Neuronal stem cell (in vitro differentiated cells): ENCODE data around the gene SRP68.

Experiments used
- DNase-seq: peaks from one replicate; pipeline ENCODE4 v3.0.0-alpha.2; 2013; ENCODE audit warnings: low spot score
- H2AFZ ChIP-seq: one replicate; pipeline ENCODE4 v1.6.1; 2013; ENCODE audit warnings: mild to moderate bottlenecking, low read length, inconsistent platforms
- H2AK5ac ChIP-seq: 2 replicates; pipeline ENCODE4 v1.6.1; 2013; ENCODE audit warnings: low read depth, mild to moderate bottlenecking, inconsistent platforms, low read length, moderate library complexity, mixed read lengths
- H2BK120ac ChIP-seq: 2 replicates; pipeline ENCODE4 v1.6.1; 2013; ENCODE audit warnings: low read depth, mild to moderate bottlenecking, inconsistent platforms, low read length, moderate library complexity, mixed read lengths
- H2BK12ac ChIP-seq: one replicate; pipeline ENCODE4 v1.6.1; 2013; ENCODE audit warnings: low read length, inconsistent platforms
- H2BK15ac ChIP-seq: 2 replicates; pipeline ENCODE4 v1.6.1; 2013; ENCODE audit warnings: mild to moderate bottlenecking, low read length, inconsistent platforms, mixed read lengths
- H2BK5ac ChIP-seq: one replicate; pipeline ENCODE4 v1.6.1; 2013; ENCODE audit warnings: inconsistent platforms, mild to moderate bottlenecking, low read length, moderate library complexity
- H3K14ac ChIP-seq: one replicate; pipeline ENCODE4 v1.6.1; 2013; ENCODE audit warnings: low read length, inconsistent platforms
- H3K18ac ChIP-seq: 2 replicates; pipeline ENCODE4 v1.6.1; 2013; ENCODE audit warnings: low read length, inconsistent platforms
- H3K23ac ChIP-seq: 2 replicates; pipeline ENCODE4 v1.6.1; 2013; ENCODE audit warnings: low read depth, mild to moderate bottlenecking, mixed read lengths, low read length, inconsistent platforms; ENCODE audit not compliant: poor library complexity
- H3K27ac ChIP-seq: replicated peaks from 3 replicates; pipeline ENCODE4 v1.5.1; 2013; ENCODE audit warnings: low read length, inconsistent platforms
- H3K27me3 ChIP-seq, 3 experiments: 2 replicates each; pipeline ENCODE4 v1.6.1; 2013; ENCODE audit warnings: low read length in 3 of 3, mild to moderate bottlenecking in 2 of 3, inconsistent platforms in 1 of 3, low read depth in 1 of 3, mixed read lengths in 1 of 3, moderate library complexity in 1 of 3; ENCODE audit not compliant: control insufficient read depth in 3 of 3, insufficient read depth in 3 of 3
- H3K36me3 ChIP-seq, 2 donors: replicated peaks in 1 of 2; 2 replicates each; pipeline ENCODE4 v1.6.1; 2013; ENCODE audit warnings: low read length in 2 of 2; ENCODE audit not compliant: control insufficient read depth in 2 of 2, insufficient read depth in 2 of 2
- H3K4ac ChIP-seq: 2 replicates; pipeline ENCODE4 v1.6.1; 2013; ENCODE audit warnings: inconsistent platforms, mild to moderate bottlenecking, low read length, moderate library complexity
- H3K4me1 ChIP-seq, 2 donors: 1 replicate in 1 of 2; 2 replicates in 1 of 2; pipeline ENCODE4 v1.6.1; 2013; ENCODE audit warnings: low read length in 2 of 2, low read depth in 1 of 2; ENCODE audit not compliant: control insufficient read depth in 2 of 2, insufficient read depth in 1 of 2
- H3K4me2 ChIP-seq: one replicate; pipeline ENCODE4 v1.6.1; 2013; ENCODE audit warnings: mild to moderate bottlenecking, low read length, inconsistent platforms; ENCODE audit not compliant: insufficient read depth, poor library complexity, severe bottlenecking
- H3K4me3 ChIP-seq, 2 donors: 2 replicates each; pipeline ENCODE4 v1.5.1; 2013; ENCODE audit warnings: low read length in 2 of 2, mild to moderate bottlenecking in 2 of 2, inconsistent platforms in 1 of 2, moderate library complexity in 1 of 2
- H3K79me1 ChIP-seq: one replicate; pipeline ENCODE4 v1.6.1; 2013; ENCODE audit warnings: low read depth, mild to moderate bottlenecking, inconsistent platforms, low read length, moderate library complexity
- H3K9ac ChIP-seq: one replicate; pipeline ENCODE4 v1.6.1; 2013; ENCODE audit warnings: mild to moderate bottlenecking, low read depth, low read length, inconsistent platforms; ENCODE audit not compliant: poor library complexity
- H3K9me3 ChIP-seq, 2 donors: replicated peaks in 1 of 2; 2 replicates each; pipeline versions ENCODE3 to v1.6.1; 2013; ENCODE audit warnings: low read length in 2 of 2, mild to moderate bottlenecking in 2 of 2, inconsistent platforms in 1 of 2, low read depth in 1 of 2, mixed read lengths in 1 of 2, moderate library complexity in 1 of 2; ENCODE audit not compliant: control insufficient read depth in 2 of 2, insufficient read depth in 1 of 2
- H4K8ac ChIP-seq: one replicate; pipeline ENCODE4 v1.6.1; 2013; ENCODE audit warnings: low read depth, mild to moderate bottlenecking, inconsistent platforms, low read length, moderate library complexity
- H4K91ac ChIP-seq: one replicate; pipeline ENCODE4 v1.6.1; 2013; ENCODE audit warnings: low read length, low read depth, mild to moderate bottlenecking, inconsistent platforms; ENCODE audit not compliant: poor library complexity
- WGBS, 2 donors: extraction: QIAGEN DNeasy Blood & Tissue Kit; methylation state at CpG; one replicate each; pipeline ENCODE4 v1.1.7; 2013; ENCODE audit warnings: missing lambda C conversion rate in 2 of 2, mixed read lengths in 1 of 2; ENCODE audit not compliant: insufficient read length in 2 of 2, insufficient replicate concordance in 1 of 2; ENCODE audit errors: extremely low coverage in 2 of 2; 5-methylcytosine and 5-hydroxymethylcytosine counted together

SRP68 gene

DNA sequence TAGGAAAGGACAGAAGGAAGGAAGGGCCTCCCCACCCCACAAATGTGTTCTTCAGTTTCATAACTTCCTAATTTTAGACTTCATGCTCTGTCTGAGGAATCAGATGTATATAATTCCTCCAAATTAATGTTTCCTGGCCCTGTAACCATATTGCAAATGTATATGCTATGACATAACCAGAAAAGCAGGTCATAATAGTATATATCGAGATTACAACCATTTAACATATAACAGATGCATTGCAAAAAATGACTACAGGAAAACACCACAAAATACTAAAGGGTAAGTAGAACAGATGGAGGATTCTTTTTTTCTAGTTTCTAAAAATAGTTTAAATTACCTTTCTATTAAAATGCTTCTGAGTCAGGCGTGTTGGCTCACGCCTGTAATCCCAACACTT is 34.4 kb upstream of the SRP68 start:
- H2BK15ac ChIP-seq, result no peak overlapping the region
- WGBS, 2 donors, result no CpG with 5 or more reads among the region's 3 CpGs

DNA sequence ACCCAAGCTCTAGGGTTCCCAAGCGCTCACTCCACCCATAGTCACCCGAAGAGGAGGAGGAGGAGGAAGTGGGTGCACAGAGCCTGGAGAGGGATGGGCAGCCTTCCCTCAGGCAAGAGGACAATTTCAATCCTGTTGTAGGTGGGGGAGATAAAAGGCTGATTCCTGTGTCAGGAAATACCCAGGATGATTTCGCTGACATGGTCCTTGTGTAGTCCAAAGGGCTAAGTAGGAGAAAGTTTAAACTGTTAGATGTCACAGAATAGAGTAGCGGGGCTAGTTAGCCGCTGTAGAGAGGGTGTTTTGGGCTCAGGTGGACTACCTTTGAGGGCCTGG is 32.5 kb upstream of the SRP68 start:
- Histone ChIP-seq H4K8ac (no peak overlapping the region), H3K79me1 (peaks cover 7% of the 10 kb centered on the region), H3K9me3 (no peaks in the 10 kb centered on the region), H2BK5ac (no peak overlapping the region), H3K23ac (no peak overlapping the region), H3K4me3 (no peak overlapping the region), H3K4me2 (no peak overlapping the region), H3K9ac (no peak overlapping the region), H3K4me1 (peaks cover 5 to 12% of the 10 kb centered on the region in 2 donors), H3K27ac (no peak overlapping the region), H3K36me3 (peaks cover 9 to 29% of the 10 kb centered on the region in 2 donors), H2BK12ac (no peak overlapping the region), H2AK5ac (no peak overlapping the region), H3K18ac (no peak overlapping the region), H3K14ac (no peak overlapping the region), H3K27me3 (no peaks in the 10 kb centered on the region), H2AFZ (no peak overlapping the region), H3K4ac (no peak overlapping the region), H2BK120ac (no peak overlapping the region), H4K91ac (no peak overlapping the region), H2BK15ac (no peak overlapping the region)
- DNase-seq, result no peak
- no CpG with 5 or more reads among the region's 5 CpGs for WGBS, 2 donors

More for the DNA sequence above, 34.4 kb upstream of the SRP68 start:
- Histone ChIP-seq H3K4me2 (no peak overlapping the region), H3K79me1 (peaks cover 7% of the 10 kb centered on the region), H3K4ac (no peak overlapping the region), H3K36me3 (peaks cover 1 to 10% of the 10 kb centered on the region in 2 donors), H2BK12ac (no peak overlapping the region), H3K23ac (no peak overlapping the region), H4K8ac (no peak overlapping the region), H3K14ac (no peak overlapping the region), H2BK120ac (no peak overlapping the region), H3K18ac (no peak overlapping the region), H3K9ac (no peak overlapping the region), H3K27ac (no peak overlapping the region), H3K4me3 (no peak overlapping the region), H3K27me3 (no peaks in the 10 kb centered on the region), H2AK5ac (no peak overlapping the region), H2BK5ac (no peak overlapping the region), H4K91ac (no peak overlapping the region), H3K4me1 (peaks cover 5 to 12% of the 10 kb centered on the region in 2 donors), H2AFZ (peak overlapping the region; percentile 37), H3K9me3 (no peaks in the 10 kb centered on the region)
- DNase-seq, result no peak

DNA sequence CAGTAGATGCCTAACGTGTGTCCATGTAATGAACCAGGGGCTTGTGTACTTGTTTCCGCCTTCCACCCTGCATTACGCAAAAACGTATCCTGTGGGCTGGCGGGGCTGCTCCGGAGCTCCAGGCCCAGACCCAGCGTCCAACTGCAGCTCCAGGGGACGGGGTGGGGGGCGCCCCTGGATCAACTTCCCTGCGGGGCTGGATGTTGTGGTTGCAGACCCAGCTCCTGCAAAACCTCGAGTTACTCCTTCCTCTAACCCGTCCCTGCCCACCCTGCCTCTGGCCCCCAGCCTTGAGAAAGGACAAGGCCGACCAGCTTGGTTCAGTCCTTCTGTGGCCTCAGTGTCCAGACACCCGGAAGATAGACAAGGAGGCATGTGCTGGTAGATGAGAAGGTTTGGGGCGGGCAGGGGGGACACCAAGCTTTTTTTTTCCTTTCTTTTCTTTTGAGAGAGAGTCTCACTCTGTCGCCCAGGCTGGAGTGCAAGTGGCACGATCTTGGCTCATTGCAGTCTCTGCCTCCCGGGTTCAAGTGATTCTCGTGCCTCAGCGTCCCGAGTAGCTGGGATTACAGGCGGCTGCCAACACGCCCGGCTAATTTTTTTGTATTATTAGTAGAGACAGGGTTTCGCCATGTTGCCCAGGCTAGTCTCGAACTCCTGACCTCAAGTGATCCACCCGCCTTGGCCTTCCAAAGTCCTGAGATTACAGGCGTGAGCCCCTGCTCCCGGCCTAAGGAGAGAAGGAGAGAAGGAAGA is 32.0 kb upstream of the SRP68 start:
- no CpG with 5 or more reads among the region's 29 CpGs for WGBS, 2 donors
- H3K27ac ChIP-seq, result peak overlapping the region; percentile 68
- DNase-seq, result no peak

DNA sequence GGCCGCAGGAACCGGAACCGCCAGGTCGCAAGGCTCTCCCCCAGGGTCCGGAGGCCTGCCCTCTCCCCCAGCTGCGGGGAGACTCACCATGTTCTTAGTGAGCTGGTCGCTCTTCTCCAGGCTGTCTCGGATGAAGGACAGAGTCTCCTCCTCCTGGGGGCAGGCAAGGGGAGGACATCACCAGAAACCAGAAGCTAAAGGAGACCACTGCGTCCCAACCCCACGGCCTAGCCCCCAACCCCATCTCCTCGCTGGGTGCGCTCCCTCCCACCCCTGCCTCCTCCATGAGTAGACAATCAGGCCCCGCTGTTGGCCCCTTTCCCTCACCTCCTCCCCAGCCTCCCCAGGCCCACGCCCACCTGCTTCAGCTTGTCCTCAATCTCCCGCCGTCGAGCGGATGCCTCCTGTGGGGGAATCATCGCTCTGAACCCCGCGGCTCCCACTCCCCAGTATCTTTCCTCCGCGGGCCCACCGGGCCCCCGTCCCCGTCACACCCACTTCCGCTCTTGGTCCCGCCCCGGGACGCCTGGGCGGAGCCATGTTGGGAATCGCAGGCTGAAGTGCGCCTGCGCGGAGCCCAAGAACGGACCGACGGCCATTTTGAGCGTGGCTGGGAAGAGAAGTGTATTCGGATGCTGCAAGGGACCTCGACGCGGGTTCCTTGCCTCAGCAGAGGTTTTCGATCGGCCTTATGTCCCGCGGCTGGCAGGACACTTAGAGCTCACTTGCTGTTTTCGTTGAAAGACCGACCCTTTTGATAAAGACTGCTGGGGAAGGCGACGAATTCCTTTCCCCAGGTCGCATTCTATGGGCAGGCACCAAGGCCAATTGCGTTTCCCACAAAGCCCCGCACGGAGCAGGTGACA is 31.2 kb upstream of the SRP68 start, which contains the start of gene EXOC7:
Gene EXOC7, minus strand, starts transcription at position 514 of the 866 bp plus-strand sequence. Its CDS starts 95 bp downstream, at position 419.
- Histone ChIP-seq H3K4me1 (peaks cover 5 to 12% of the 10 kb centered on the region in 2 donors), H3K4ac (peak within 1 kb of the TSS; percentile 46), H2AK5ac (peak within 1 kb of the TSS; percentile 96), H3K4me3 (peak within 1 kb of the TSS; percentile 68 to 94), H3K18ac (peak within 1 kb of the TSS; percentile 95), H3K27ac (peak within 1 kb of the TSS; percentile 68), H2BK15ac (peak within 1 kb of the TSS; percentile 45), H3K79me1 (peaks cover 7% of the 10 kb centered on the region), H3K4me2 (peak within 1 kb of the TSS; percentile 89), H4K91ac (peak within 1 kb of the TSS; percentile 69), H3K9ac (peak within 1 kb of the TSS; percentile 90), H3K14ac (peak within 1 kb of the TSS; percentile 67), H4K8ac (peak within 1 kb of the TSS; percentile 84), H3K23ac (peak within 1 kb of the TSS; percentile 76), H2BK12ac (peak within 1 kb of the TSS; percentile 43), H3K36me3 (peaks cover 9 to 39% of the 10 kb centered on the region in 2 donors), H2AFZ (peak within 1 kb of the TSS; percentile 87), H2BK120ac (no peak within 1 kb of the TSS), H2BK5ac (peak within 1 kb of the TSS; percentile 90), H3K9me3 (no peaks in the 10 kb centered on the region), H3K27me3 (no peaks in the 10 kb centered on the region)
- WGBS, 2 donors, result no CpG with 5 or more reads among the region's 55 CpGs
- peak; percentile 93 for DNase-seq

More for the DNA sequence above, 32.0 kb upstream of the SRP68 start:
- Histone ChIP-seq H3K18ac (peak overlapping the region; percentile 95), H2AK5ac (peak overlapping the region; percentile 96), H4K91ac (peak overlapping the region; percentile 69), H2BK5ac (peak overlapping the region; percentile 90), H2BK15ac (peak overlapping the region; percentile 45), H3K36me3 (peaks cover 9 to 34% of the 10 kb centered on the region in 2 donors), H3K4me3 (peak overlapping the region; percentile 68 to 94), H3K27me3 (no peaks in the 10 kb centered on the region), H2BK120ac (no peak overlapping the region), H3K79me1 (peaks cover 7% of the 10 kb centered on the region), H4K8ac (peak overlapping the region; percentile 84), H2AFZ (peak overlapping the region; percentile 87), H2BK12ac (peak overlapping the region; percentile 43), H3K23ac (no peak overlapping the region), H3K4me1 (peaks cover 5 to 12% of the 10 kb centered on the region in 2 donors), H3K14ac (peak overlapping the region; percentile 67), H3K9me3 (no peaks in the 10 kb centered on the region), H3K4ac (peak overlapping the region; percentile 46), H3K4me2 (peak overlapping the region; percentile 54), H3K9ac (peak overlapping the region; percentile 90)
